PC-3 (cell line): ENCODE results near the gene NEU4. TPM values are rescaled to one million over a fixed set of nuclear protein-coding genes. Genes with fewer than 3 reads are reported as not detected.
A peak's percentile ranks its signal among the peaks of the same experiment; 100 is the strongest.

Source experiments
- ATAC-seq: fragments of 200-7000 bp; cut with Tn5 transposase; 2 replicates; pipeline ENCODE4 v1.9.1; 2020; ENCODE audit warnings: mild to moderate bottlenecking, moderate library complexity
- BruUV-seq: library from RNA; stranded (reverse); fragments of 400-500 nt; replicated peaks from 2 replicates; lab custom pipeline; 2021; lab: Mats Ljungman, UMichigan
- CTCF ChIA-PET: fragments of 300-600 bp; sonication (Branson Sonifier 250); formaldehyde crosslinking; loops from one replicate; lab custom pipeline; 2022; ENCODE audit warnings: antibody characterized with exemption; lab: Charles Lee
- POLR2A ChIA-PET: fragments of 300-600 bp; sonication (Branson Sonifier 250); formaldehyde crosslinking; loops from one replicate; lab custom pipeline; 2022; ENCODE audit warnings: antibody characterized with exemption; ENCODE audit not compliant: unreplicated experiment; lab: Charles Lee
- DNase-seq: peaks from one replicate; pipeline ENCODE4 v3.0.0-alpha.2; 2015
- H2AFZ ChIP-seq: fragments of 300-600 bp; sonication (generic); 2 replicates; pipeline ENCODE4 v1.6.0; 2016; ENCODE audit warnings: antibody characterized with exemption, low read length
- H3F3A ChIP-seq: fragments of 300-600 bp; sonication (generic); one replicate; pipeline ENCODE4 v1.6.0; 2017; ENCODE audit warnings: antibody characterized with exemption, low read length, control low read depth, mild to moderate bottlenecking; ENCODE audit not compliant: unreplicated experiment
- H3K27ac ChIP-seq: fragments of 300-600 bp; sonication (generic); 2 replicates; pipeline ENCODE4 v1.5.1; 2016; ENCODE audit warnings: mild to moderate bottlenecking, low read length
- H3K27me3 ChIP-seq: fragments of 300-600 bp; sonication (generic); 2 replicates; pipeline ENCODE4 v1.6.1; 2016; ENCODE audit warnings: low read length, mixed read lengths
- H3K36me3 ChIP-seq: fragments of 300-600 bp; sonication (generic); 2 replicates; pipeline ENCODE4 v1.6.1; 2016; ENCODE audit warnings: low read depth, mixed run types, low read length, mixed read lengths
- H3K4me1 ChIP-seq: fragments of 300-600 bp; sonication (generic); 2 replicates; pipeline ENCODE4 v1.5.1; 2016; ENCODE audit warnings: low read length; ENCODE audit not compliant: insufficient read depth
- H3K4me2 ChIP-seq: fragments of 300-600 bp; sonication (generic); 2 replicates; pipeline ENCODE4 v1.6.0; 2016; ENCODE audit warnings: low read length
- H3K4me3 ChIP-seq: fragments of 300-600 bp; sonication (generic); 2 replicates; pipeline ENCODE4 v1.5.1; 2016; ENCODE audit warnings: mild to moderate bottlenecking, low read length, mixed read lengths
- H3K79me2 ChIP-seq: fragments of 300-600 bp; sonication (generic); 2 replicates; pipeline ENCODE4 v1.6.1; 2017; ENCODE audit warnings: low read length, mixed read lengths
- H3K9ac ChIP-seq: fragments of 300-600 bp; sonication (generic); 2 replicates; pipeline ENCODE4 v1.6.0; 2016; ENCODE audit warnings: mild to moderate bottlenecking, low read length
- H3K9me2 ChIP-seq: fragments of 300-600 bp; sonication (generic); replicated peaks from 2 replicates; pipeline ENCODE4 v1.6.1; 2016; ENCODE audit warnings: mixed run types, low read length, mixed read lengths
- H3K9me3 ChIP-seq: fragments of 300-600 bp; sonication (generic); 2 replicates; pipeline ENCODE4 v1.6.1; 2016; ENCODE audit warnings: low read length, mixed read lengths
- H4K20me1 ChIP-seq: fragments of 300-600 bp; sonication (generic); 2 replicates; pipeline ENCODE4 v1.6.1; 2016; ENCODE audit warnings: low read length, mixed read lengths
- EZH2 ChIP-seq: fragments of 300-600 bp; sonication (generic); IDR thresholded peaks from one replicate; pipeline ENCODE4 v1.6.1; 2017; ENCODE audit warnings: antibody characterized with exemption, mild to moderate bottlenecking, low read length; ENCODE audit not compliant: unreplicated experiment
- EZH2phosphoT487 ChIP-seq: fragments of 300-600 bp; sonication (generic); IDR thresholded peaks from 2 replicates; pipeline ENCODE4 v1.6.1; 2018; ENCODE audit warnings: mild to moderate bottlenecking, antibody characterized with exemption, low read length, borderline replicate concordance
- intact Hi-C: fragments of 100-400 bp; cut with micrococcal nuclease; formaldehyde crosslinking; loops from 2 replicates; pipeline ENCODE4 v1.9.0; 2023
- total RNA-seq: library from RNA; depleted of rRNA; stranded (reverse); fragments of >200 nt; gene quantifications from 2 replicates; pipeline ENCODE4 v1.2.3, GENCODE V29; 2014
- TF ChIP-seq, protein P1 (sequence below): fragments of 300-600 bp; sonication (generic); conservative IDR thresholded peaks from 2 replicates; pipeline ENCODE4 v1.5.1; 2017; ENCODE audit warnings: antibody characterized with exemption, low read depth, mild to moderate bottlenecking, low read length

The NEU4 gene
- total RNA-seq, 1 experiment from 2014 or later = not detected

DNA sequence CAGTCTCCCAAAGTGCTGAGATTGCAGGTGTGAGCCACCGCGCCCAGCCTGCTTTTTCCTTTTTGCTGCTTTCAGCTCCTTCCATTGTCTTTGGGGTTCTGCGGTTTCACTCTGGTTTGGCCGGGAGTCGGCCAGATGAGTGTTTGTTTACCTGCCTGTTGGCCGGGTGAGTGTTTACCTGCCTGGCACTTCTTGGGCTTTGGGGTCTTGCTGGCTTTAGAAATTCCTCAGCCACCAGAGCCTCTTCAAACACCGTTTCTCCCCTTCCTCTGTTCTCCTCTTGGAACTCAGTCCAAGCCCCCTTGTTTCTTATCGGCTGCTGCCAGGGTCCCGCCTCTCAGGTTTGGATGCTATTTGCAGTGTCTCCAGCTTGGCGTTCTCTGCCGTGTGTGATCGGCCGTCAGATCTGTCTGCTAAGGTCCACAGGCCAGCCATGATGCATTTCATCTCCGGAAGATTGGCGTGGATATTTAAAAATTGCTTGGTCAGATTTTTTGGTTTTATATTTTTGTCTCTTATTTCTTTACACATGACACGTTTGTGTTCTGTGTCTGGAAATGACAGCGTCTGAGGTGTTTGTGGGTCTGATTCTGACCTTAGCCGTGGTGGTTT, 46.6 kb upstream of the NEU4 start:
- DNase-seq (peak; percentile 73), ATAC-seq (peak; percentile 76)
- Histone ChIP-seq H3K79me2 (no peaks in the 10 kb centered on the region), H2AFZ (no peak overlapping the region), H3F3A (peaks cover 8% of the 10 kb centered on the region), H3K4me1 (peaks cover 13% of the 10 kb centered on the region), H3K36me3 (peaks cover 9% of the 10 kb centered on the region), H3K4me3 (peak overlapping the region; percentile 41; the same call in 1 of the 2 replicates), H3K27me3 (no peaks in the 10 kb centered on the region), H3K9me3 (no peaks in the 10 kb centered on the region), H4K20me1 (no peaks in the 10 kb centered on the region), H3K9me2 (no peaks in the 10 kb centered on the region), H3K9ac (no peak overlapping the region), H3K27ac (peak overlapping the region; percentile 82), H3K4me2 (peak overlapping the region; percentile 78)
- intact Hi-C loops = no loop called here
- POLR2A ChIA-PET = interaction anchor here (0.7 kb wide), 1 partner anchor 88 kb away, joined by 3 read pairs; no protein-coding TSS in a partner anchor
- CTCF ChIA-PET = interaction anchor here (0.6 kb wide), 1 partner anchor 68 kb away, joined by 3 read pairs; no protein-coding TSS in a partner anchor
- TF ChIP-seq, protein P1, sequence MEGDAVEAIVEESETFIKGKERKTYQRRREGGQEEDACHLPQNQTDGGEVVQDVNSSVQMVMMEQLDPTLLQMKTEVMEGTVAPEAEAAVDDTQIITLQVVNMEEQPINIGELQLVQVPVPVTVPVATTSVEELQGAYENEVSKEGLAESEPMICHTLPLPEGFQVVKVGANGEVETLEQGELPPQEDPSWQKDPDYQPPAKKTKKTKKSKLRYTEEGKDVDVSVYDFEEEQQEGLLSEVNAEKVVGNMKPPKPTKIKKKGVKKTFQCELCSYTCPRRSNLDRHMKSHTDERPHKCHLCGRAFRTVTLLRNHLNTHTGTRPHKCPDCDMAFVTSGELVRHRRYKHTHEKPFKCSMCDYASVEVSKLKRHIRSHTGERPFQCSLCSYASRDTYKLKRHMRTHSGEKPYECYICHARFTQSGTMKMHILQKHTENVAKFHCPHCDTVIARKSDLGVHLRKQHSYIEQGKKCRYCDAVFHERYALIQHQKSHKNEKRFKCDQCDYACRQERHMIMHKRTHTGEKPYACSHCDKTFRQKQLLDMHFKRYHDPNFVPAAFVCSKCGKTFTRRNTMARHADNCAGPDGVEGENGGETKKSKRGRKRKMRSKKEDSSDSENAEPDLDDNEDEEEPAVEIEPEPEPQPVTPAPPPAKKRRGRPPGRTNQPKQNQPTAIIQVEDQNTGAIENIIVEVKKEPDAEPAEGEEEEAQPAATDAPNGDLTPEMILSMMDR = no peak
- TF ChIP-seq EZH2phosphoT487 (no peak), EZH2 (no peak)
- no TSS peak for BruUV-seq

DNA sequence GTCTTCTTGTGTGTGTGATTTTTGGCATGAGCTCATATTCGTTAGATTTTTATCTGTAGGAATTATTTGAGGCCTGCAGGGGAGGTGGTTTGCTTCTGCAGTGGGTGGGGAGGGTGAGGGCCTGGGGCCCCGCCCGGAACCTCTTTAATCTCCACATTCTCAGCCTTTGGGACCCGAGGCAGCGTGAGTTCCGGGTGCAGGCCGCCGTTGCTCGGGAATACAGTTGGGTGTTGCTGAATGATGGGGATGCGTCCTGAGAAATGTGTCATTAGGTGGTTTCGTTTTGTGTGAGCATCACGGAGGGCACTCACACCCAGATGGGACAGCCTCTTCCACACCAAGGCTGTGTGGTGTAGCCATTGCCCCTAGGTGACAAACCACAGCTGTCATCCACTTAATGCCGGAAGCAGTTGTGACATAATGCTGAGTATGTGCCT, 46.0 kb upstream of the NEU4 start:
- Histone ChIP-seq H3K79me2 (no peaks in the 10 kb centered on the region), H3K27ac (peak overlapping the region; percentile 82), H3K9ac (no peak overlapping the region), H3K4me3 (peak overlapping the region; percentile 41; the same call in 1 of the 2 replicates), H3K9me3 (no peaks in the 10 kb centered on the region), H3K4me1 (peaks cover 13% of the 10 kb centered on the region), H3K27me3 (no peaks in the 10 kb centered on the region), H4K20me1 (no peaks in the 10 kb centered on the region), H3K4me2 (peak overlapping the region; percentile 78), H3K9me2 (no peaks in the 10 kb centered on the region), H2AFZ (no peak overlapping the region), H3K36me3 (peaks cover 9% of the 10 kb centered on the region), H3F3A (peaks cover 8% of the 10 kb centered on the region)
- BruUV-seq = no TSS peak
- TF ChIP-seq EZH2 = no peak
- TF ChIP-seq, protein P1 = no peak
- peak; percentile 48 for DNase-seq
- intact Hi-C loops = no loop called here
- CTCF ChIA-PET = interaction anchor here (0.6 kb wide), 1 partner anchor 67 kb away, joined by 3 read pairs; no protein-coding TSS in a partner anchor
- peak; percentile 52 for ATAC-seq
- POLR2A ChIA-PET = interaction anchor here (0.7 kb wide), 1 partner anchor 88 kb away, joined by 3 read pairs; no protein-coding TSS in a partner anchor
